T-helper 2 cell treated with Interferon-gamma antibody and Interleukin-4, amounts not matched to agents 5 μg/mL and 100 μg/mL, for 36 hours (primary cell): ENCODE results near the gene ADAMTS7.
"Not testable (repeated sequence)": the region's sequence is repeated elsewhere in the genome, so short reads cannot be mapped to it uniquely, and the experiment has no call there.

ENCODE experiments used
- DNase-seq: peaks from one replicate; pipeline ENCODE4 v3.0.0; 2021; ENCODE audit warnings: low spot score
- H3K27ac Mint-ChIP-seq: one replicate; pipeline ENCODE4 v1.8.0; 2021; ENCODE audit warnings: mild to moderate bottlenecking, mixed read lengths
- H3K27me3 Mint-ChIP-seq: one replicate; pipeline ENCODE4 v1.8.0; 2021; ENCODE audit warnings: low read depth, mixed read lengths
- H3K36me3 Mint-ChIP-seq: one replicate; pipeline ENCODE4 v1.8.0; 2021; ENCODE audit warnings: low read depth, mixed read lengths
- H3K4me1 Mint-ChIP-seq: one replicate; pipeline ENCODE4 v1.8.0; 2021; ENCODE audit warnings: low read depth, mixed read lengths
- H3K4me3 Mint-ChIP-seq: one replicate; pipeline ENCODE4 v1.8.0; 2022; ENCODE audit warnings: mild to moderate bottlenecking, moderate library complexity, mixed read lengths
- H3K9me3 Mint-ChIP-seq: one replicate; pipeline ENCODE4 v1.8.0; 2021; ENCODE audit warnings: mixed read lengths

ADAMTS7 gene

GRCh38 chr15:78730955-78731354 lies 80.3 kb downstream of the ADAMTS7 start:
- H3K27ac Mint-ChIP-seq, result no peak overlapping the region
- no peak for DNase-seq
- H3K27me3 Mint-ChIP-seq, result peaks cover 17% of the 10 kb centered on the region
- H3K36me3 Mint-ChIP-seq, result no peaks in the 10 kb centered on the region
- H3K9me3 Mint-ChIP-seq, result no peaks in the 10 kb centered on the region
- no peak overlapping the region for H3K4me3 Mint-ChIP-seq
- peaks cover 2% of the 10 kb centered on the region for H3K4me1 Mint-ChIP-seq

GRCh38 chr15:78728427-78728826 lies 82.8 kb downstream of the ADAMTS7 start:
- H3K9me3 Mint-ChIP-seq, H3K4me3 Mint-ChIP-seq, DNase-seq, H3K27ac Mint-ChIP-seq, H3K27me3 Mint-ChIP-seq, H3K36me3 Mint-ChIP-seq, H3K4me1 Mint-ChIP-seq: not testable (repeated sequence)

DNA sequence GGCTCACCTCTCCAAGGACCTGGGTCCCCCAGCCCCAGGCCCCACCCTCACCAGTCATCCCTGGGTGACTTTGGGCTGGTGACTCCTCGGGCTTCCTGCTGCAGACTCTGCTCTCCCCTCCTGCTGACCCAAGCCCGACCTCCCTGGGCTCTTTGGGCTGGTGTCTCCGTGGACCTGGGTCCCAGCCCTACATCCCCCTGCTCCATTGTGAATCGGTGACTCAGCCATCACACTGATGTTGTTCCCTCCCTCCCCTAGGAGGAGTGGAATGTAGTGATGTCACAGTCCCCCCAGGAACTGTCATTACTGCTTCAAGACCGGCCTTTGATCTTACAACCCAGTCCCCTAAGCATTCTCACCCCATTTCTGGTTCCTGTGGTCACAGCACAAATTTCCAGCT lies 83.7 kb downstream of the ADAMTS7 start:
- DNase-seq, result no peak
- no peaks in the 10 kb centered on the region for H3K36me3 Mint-ChIP-seq
- no peaks in the 10 kb centered on the region for H3K9me3 Mint-ChIP-seq
- peaks cover 2% of the 10 kb centered on the region for H3K4me1 Mint-ChIP-seq
- H3K27ac Mint-ChIP-seq, result no peak overlapping the region
- H3K4me3 Mint-ChIP-seq, result no peak overlapping the region
- H3K27me3 Mint-ChIP-seq, result peaks cover 7% of the 10 kb centered on the region

DNA sequence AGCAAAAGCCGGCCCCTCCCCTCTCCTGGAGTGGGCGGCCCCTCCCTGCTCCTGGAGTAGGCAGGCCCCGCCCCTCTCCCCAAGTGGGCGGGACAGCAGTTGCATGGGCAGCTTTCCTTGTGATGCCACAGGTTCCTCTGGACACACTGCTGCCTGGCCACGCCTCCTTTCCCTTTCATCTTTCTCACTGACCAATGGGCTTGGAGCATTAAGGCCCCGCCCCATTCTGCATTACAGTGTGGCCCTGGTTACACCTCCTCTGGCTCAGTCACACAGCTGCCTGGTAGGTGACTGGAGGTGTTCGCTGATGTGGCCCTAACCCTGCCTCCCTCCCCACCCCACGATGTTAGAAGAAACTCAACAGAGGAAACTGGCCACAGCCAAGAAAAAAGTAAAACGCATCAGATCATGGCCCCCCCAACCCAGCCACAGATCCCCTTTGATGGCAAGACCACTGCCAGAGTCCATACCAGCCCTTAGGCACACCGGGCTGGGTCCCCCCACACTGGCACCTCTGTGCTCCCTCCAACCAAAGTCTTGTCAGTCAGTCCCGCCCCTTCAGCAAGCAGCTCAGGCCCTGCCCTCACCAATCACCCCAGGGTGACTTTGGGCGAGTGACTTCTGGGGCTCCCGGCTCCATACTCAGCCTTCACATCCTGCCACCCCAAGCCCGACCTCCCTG lies 84.3 kb downstream of the ADAMTS7 start:
- Mint-ChIP-seq H3K4me1 (peaks cover 2% of the 10 kb centered on the region), H3K4me3 (no peak overlapping the region), H3K9me3 (no peaks in the 10 kb centered on the region), H3K27ac (no peak overlapping the region), H3K36me3 (no peaks in the 10 kb centered on the region), H3K27me3 (peaks cover 7% of the 10 kb centered on the region)
- DNase-seq, result no peak

- not testable (repeated sequence) for H3K36me3 Mint-ChIP-seq, H3K4me3 Mint-ChIP-seq, H3K9me3 Mint-ChIP-seq, DNase-seq, H3K4me1 Mint-ChIP-seq, H3K27ac Mint-ChIP-seq
- peaks cover 25% of the 10 kb centered on the region for H3K27me3 Mint-ChIP-seq
These were observed 91.3 kb downstream of the ADAMTS7 start for GRCh38 chr15:78719819-78720450.

DNA sequence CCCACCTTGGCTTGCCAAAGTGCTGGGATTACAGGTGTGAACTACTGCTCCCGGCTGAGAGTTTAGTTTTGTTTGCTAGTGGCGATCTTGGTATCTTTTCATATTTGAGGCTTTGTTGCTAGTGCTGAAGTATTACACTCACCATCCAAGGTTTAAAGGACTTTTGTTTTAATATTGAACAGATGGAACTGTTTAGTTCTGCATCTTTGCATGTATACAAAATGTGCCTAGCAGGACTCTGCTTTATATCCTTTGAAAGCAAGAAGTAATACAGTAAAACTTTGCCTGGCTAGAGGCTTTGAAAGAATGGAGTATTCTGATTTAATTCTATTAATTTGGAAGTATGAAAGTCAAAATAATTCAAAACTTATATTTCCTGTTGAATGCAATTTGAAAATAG lies 92.4 kb downstream of the ADAMTS7 start:
- no peaks in the 10 kb centered on the region for H3K9me3 Mint-ChIP-seq
- H3K27ac Mint-ChIP-seq, result no peak overlapping the region
- no peaks in the 10 kb centered on the region for H3K4me1 Mint-ChIP-seq
- no peaks in the 10 kb centered on the region for H3K36me3 Mint-ChIP-seq
- H3K27me3 Mint-ChIP-seq, result peaks cover 25% of the 10 kb centered on the region
- H3K4me3 Mint-ChIP-seq, result no peak overlapping the region
- DNase-seq, result no peak

- Mint-ChIP-seq H3K4me1 (no peaks in the 10 kb centered on the region), H3K27ac (no peak overlapping the region), H3K9me3 (no peaks in the 10 kb centered on the region), H3K27me3 (peaks cover 27% of the 10 kb centered on the region), H3K36me3 (no peaks in the 10 kb centered on the region), H3K4me3 (no peak overlapping the region)
- DNase-seq, result no peak
These were observed 93.2 kb downstream of the ADAMTS7 start for GRCh38 chr15:78717956-78718656.

GRCh38 chr15:78716651-78717050 lies 94.6 kb downstream of the ADAMTS7 start:
- Mint-ChIP-seq H3K36me3 (no peaks in the 10 kb centered on the region), H3K9me3 (no peaks in the 10 kb centered on the region), H3K4me1 (peaks cover 2% of the 10 kb centered on the region), H3K27me3 (peaks cover 25% of the 10 kb centered on the region), H3K4me3 (no peak overlapping the region), H3K27ac (no peak overlapping the region)
- no peak for DNase-seq

- H3K27ac Mint-ChIP-seq, result no peak overlapping the region
- H3K9me3 Mint-ChIP-seq, result no peaks in the 10 kb centered on the region
- no peak overlapping the region for H3K4me3 Mint-ChIP-seq
- H3K36me3 Mint-ChIP-seq, result no peaks in the 10 kb centered on the region
- H3K4me1 Mint-ChIP-seq, result peaks cover 2% of the 10 kb centered on the region
- peaks cover 25% of the 10 kb centered on the region for H3K27me3 Mint-ChIP-seq
- DNase-seq, result no peak
These were observed 95.3 kb downstream of the ADAMTS7 start for GRCh38 chr15:78715930-78716329.

- H3K27me3 Mint-ChIP-seq, result peaks cover 25% of the 10 kb centered on the region
- no peak overlapping the region for H3K4me3 Mint-ChIP-seq
- H3K36me3 Mint-ChIP-seq, result no peaks in the 10 kb centered on the region
- no peaks in the 10 kb centered on the region for H3K9me3 Mint-ChIP-seq
- no peak for DNase-seq
- no peak overlapping the region for H3K27ac Mint-ChIP-seq
- H3K4me1 Mint-ChIP-seq, result peaks cover 2% of the 10 kb centered on the region
These were observed 95.8 kb downstream of the ADAMTS7 start for GRCh38 chr15:78715434-78715833.

DNA sequence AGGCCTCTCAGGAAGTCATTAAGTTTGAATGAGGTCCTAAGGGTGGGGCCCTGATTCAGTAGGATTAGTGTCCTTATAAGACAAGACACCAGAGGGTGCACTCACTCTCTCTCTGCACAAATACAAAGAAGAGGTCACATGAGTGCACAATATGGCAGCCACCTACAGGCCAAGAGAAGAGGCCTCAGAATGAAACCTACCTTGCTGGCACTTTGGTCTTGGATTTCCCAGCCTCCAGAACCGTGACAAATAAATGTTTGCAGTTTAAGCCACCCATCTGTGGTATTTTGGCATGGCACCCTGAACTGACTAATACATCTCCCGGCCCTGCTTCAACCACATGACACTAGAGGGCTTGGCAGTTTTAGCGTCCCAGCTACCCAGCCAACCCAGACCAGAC lies 96.4 kb downstream of the ADAMTS7 start:
- no peak for DNase-seq
- Mint-ChIP-seq H3K27ac (no peak overlapping the region), H3K4me1 (peaks cover 2% of the 10 kb centered on the region), H3K4me3 (no peak overlapping the region), H3K36me3 (no peaks in the 10 kb centered on the region), H3K9me3 (no peaks in the 10 kb centered on the region), H3K27me3 (peaks cover 25% of the 10 kb centered on the region)

- Mint-ChIP-seq H3K4me1 (peaks cover 6% of the 10 kb centered on the region), H3K4me3 (no peak overlapping the region), H3K36me3 (no peaks in the 10 kb centered on the region), H3K27me3 (peaks cover 19% of the 10 kb centered on the region), H3K9me3 (no peaks in the 10 kb centered on the region), H3K27ac (no peak overlapping the region)
- no peak for DNase-seq
These were observed 98.3 kb downstream of the ADAMTS7 start for GRCh38 chr15:78712797-78713515.

GRCh38 chr15:78711638-78712037 lies 99.6 kb downstream of the ADAMTS7 start:
- DNase-seq, result no peak
- H3K27me3 Mint-ChIP-seq, result peaks cover 27% of the 10 kb centered on the region
- no peaks in the 10 kb centered on the region for H3K36me3 Mint-ChIP-seq
- H3K9me3 Mint-ChIP-seq, result no peaks in the 10 kb centered on the region
- no peak overlapping the region for H3K4me3 Mint-ChIP-seq
- H3K4me1 Mint-ChIP-seq, result peaks cover 6% of the 10 kb centered on the region
- H3K27ac Mint-ChIP-seq, result no peak overlapping the region
